Stimulated activated CD8-positive, alpha-beta memory T cell treated with anti-CD3 and anti-CD28 coated beads, Interleukin-12 subunit alpha, Interleukin-12 subunit beta, amount 100 ng/mL, for 24 hours (primary cell): ENCODE measurements around the gene SLC17A5.
"Not testable (repeated sequence)": the region's sequence is repeated elsewhere in the genome, so short reads cannot be mapped to it uniquely, and the experiment has no call there.

Source experiments
- DNase-seq: peaks from one replicate; pipeline ENCODE4 v3.0.0-alpha.2; 2020; ENCODE audit errors: extremely low read depth

SLC17A5 gene

DNA sequence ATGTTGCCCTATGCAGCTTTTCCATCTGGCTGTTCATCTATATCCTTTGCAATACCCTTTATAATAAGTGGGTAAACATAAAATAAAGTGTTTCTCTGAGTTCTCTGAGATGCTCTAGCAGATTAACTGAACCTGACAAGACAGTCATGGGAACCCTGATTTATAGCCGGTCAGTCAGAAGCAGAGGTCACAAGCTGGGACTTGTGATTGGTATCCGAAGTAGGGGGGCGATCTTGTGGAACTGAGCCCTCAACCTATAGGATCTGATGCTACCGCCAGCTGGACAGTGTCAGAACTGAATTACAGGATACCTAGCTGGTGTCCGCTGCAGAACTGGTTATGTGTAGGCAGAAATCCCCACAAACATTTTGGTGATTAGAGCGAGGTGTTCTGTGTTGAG is 39.0 kb downstream of the SLC17A5 start:
- no peak for DNase-seq

DNA sequence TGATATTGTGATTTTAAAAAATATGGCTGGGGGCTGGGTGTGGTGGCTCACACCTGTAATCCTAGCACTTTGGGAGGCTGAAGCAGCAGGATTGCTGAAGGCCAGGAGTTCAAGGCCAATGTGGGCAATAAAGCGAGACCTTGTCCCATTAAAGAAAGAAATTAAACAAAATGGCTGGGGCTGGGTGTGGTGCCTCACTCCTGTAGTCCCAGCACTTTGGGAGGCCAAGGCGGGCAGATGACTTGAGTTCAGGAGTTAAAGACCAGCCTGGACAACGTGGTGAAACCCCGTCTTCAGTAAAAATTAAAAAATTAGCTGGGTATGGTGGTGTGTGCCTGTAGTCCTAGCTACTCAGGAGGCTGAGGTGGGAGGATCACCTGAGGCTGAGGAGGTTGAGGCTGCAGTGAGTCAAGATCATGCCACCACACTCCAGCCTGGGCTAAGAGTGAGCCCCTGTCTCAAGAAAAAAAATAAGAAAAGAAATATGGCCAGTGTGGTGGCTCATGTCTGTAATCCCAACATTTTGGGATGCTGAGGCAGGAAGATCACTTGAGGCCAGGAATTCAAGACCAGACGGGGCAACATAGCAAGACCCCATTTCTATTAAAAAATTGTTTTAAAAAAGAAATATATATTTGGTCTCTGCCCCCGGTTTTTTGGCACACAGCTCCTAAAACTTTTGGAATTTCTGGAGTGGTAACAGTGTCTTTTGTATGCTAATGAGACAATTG is 39.8 kb downstream of the SLC17A5 start:
- no peak for DNase-seq

DNA sequence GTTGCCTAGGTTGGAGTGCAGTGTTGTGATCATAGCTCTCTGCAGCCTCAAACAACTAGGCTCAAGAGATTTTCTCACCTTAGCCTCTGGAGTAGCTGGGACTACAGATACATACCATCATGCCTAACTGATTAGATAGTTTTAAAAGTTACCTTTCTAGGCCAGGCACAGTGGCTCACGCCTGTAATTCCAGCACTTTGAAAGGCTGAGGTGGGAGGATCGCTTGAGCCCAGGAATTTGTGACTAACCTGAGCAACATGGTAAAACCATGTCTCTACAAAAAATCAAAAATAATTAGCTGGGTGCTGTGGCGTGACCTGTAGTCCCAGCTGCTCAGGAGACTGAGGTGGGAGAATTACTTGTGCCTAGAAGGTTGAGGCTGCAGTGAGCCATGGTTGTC is 41.2 kb downstream of the SLC17A5 start:
- no peak for DNase-seq

DNA sequence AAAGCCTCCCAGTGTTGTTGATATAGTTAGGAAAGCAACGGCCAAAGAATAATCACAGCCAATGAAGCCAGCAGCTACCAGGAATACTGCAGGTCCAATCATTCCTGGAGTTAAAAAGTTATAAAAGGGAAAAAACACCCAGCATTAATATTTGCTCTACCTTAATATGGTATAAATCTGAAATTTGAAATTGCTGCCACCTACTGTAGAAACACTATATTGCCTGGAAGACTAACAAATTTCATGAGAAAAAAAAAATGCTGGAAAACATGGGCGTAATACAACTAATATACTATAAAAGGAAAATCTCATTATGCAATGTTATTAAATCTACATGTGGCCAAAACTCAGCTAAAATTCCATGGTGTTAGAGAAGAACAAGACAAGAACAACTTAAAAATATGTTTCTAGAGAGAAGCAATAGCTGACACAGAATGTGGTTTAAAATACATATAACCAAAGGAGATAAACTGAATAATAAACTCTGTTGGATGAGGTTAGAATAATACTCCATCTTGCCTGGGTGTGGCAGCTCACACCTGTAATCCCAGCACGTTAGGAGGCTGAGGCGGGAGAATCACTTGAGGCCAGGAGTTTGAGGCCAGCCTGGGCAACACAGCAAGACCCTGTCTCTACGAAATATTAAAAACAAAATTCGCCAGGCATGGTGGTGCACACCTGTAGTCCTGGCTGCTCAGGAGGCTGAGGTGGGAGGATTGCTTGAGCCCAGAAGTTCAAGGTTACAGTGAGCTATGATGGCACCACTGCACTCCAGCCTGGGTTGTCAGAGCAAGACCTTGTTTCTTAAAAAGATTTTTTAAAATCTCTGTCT is 43.1 kb downstream of the SLC17A5 start:
- DNase-seq: no peak

DNA sequence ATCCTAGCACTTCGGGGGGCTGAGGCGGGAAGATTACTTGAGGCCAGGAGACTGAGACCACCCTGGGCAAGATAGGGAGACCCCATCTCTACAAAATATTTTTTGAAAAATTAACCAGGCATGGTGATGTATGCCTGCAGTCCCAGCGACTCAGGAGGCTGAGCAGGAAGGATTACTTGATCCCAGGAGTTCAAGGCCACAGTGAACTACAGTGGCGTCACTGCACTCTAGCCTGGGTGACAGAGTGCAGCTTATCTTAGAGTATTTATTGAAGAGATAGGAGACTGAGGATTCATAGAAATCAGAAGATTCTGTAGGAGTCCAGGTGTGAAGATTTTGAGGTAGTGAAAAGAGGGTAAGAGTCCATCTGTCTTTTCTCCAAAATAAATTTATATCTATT is 45.0 kb downstream of the SLC17A5 start:
- DNase-seq: no peak

DNA sequence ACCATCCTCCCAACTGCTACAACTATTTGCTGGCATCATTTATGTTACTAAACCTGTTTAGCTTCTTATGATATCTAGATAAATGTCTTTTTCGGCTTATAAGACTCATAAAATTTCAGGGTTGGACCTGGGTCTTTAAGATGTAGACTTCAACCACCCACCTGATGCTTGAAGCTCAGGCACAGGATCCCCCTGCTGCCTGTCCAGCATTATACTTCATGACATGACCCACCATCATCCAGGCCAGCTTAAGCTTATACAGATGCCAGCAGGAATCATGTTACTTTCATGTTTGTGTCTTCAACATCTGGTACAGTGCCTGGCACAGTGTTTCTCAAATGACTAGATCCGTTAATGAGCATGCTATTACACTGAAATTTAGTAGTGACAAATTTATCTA is 47.4 kb downstream of the SLC17A5 start:
- DNase-seq: no peak

DNA sequence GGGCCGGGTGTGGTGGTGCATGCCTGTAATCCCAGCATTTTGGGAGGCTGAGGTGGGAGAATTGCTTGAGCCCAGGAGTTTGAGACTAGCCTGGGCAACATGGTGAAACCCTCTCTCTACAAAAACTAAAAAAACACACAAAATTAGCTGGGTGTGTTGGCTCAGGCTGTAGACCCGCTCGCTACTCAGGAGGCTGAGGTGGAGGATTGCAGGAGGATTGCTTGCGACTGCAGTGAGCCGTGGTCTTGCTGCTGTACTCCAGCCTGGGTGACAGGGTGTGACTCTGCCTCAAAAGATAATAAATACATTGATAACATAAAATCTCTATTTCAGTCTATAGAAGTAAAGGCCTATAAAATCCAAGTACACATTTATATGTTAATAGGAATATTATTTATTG is 49.3 kb downstream of the SLC17A5 start:
- DNase-seq: no peak

DNA sequence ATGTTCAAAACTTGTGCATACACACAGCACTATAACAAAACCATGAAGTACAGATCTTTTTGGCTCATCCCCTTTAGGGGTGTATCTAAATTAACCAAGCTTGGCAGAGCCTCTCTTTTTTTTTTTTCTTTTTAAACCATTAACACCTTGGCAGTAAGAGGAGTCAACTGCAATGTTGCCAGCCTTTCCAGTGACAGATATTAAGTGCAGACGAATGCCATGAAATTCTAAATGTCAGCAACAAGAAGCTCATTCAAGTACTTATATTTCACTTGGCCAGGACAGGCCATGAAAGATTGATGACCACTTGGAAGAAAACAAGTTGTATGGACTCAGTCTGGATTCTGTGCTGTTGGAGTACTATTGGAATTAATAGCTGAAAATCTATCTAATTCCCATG is 49.8 kb downstream of the SLC17A5 start:
- no peak for DNase-seq

DNA sequence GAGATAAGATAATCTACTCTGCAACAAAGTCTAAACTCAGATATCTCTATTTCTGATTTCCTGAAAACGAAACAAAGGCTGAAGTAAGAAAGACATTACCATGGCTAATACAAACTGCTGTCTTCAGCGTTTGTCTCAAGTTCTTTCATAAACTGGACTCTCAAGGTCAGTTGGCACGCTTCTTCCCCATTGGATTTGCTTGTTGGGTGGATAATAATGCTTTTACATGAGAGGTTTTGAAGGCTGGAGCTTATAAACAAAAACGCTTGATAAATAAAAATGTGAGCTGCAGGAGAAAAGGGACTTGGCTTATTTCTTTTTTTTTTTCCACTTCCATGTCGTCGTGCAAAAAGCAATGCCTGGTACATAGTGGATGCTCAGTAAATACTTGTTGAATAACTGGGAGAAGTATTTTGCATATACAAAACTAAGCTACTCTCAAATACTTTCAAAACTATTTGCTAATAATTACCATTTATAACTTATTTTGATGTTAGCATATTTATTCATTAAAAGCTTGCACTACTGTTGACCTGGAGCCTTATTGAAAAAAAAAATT is 67.3 kb downstream of the SLC17A5 start:
- DNase-seq: no peak

DNA sequence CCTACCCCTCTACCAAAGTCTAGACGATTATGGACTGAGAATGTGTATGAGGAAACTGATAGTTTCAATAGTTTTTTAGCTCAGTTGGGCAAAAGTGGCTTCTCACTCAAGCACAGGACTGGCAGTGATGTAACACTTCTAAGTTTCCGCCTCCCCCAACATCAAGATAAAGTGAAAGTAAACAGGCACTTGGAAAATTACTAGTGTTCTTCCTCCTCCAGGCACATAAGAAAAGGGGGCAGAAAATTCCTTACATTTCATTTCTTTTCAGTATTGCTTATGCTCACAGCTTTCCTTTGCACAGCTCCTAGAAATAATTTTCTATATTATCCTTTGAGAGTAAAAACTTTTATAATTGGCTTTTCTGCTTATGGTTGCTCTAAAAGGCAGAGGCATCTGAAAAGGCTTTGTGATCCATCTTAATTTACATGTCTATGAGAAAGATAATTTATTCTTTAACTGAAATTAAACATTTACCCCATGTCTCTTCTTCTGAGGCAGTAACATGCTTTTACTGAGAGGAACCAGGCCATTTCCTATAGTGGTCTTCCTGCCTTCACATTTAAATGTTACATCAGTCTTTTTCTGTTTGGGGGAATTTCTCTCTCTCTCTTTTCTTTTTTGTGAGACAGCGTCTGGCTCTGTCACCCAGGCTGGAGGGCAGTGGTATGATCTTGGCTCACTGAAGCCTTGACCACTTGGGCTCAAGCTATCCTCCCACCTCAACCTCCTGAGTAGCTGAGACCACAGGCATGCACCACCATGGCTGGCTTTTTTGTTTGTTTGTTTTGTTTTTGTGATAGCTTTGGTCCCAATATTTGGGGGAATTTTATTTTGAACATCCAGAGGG is 68.0 kb downstream of the SLC17A5 start:
- peak; percentile 10 for DNase-seq

DNA sequence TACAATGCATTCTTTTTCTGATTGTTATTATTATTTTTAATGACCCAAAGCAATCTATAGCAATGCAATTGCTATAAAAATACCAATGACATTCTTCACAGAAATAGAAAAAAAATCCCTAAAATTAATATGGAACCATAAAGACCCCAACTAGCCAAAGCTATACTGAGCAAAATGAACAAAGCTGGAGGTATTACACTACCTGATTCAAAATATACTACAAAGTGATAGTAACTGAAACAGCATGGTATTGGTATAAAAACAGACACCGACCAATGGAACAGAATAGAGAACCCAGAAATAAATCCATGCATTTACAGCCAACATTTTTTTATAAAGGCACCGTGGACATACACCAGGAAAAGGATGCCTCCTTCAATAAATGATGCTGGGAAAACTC is 72.5 kb downstream of the SLC17A5 start:
- no peak for DNase-seq

DNA sequence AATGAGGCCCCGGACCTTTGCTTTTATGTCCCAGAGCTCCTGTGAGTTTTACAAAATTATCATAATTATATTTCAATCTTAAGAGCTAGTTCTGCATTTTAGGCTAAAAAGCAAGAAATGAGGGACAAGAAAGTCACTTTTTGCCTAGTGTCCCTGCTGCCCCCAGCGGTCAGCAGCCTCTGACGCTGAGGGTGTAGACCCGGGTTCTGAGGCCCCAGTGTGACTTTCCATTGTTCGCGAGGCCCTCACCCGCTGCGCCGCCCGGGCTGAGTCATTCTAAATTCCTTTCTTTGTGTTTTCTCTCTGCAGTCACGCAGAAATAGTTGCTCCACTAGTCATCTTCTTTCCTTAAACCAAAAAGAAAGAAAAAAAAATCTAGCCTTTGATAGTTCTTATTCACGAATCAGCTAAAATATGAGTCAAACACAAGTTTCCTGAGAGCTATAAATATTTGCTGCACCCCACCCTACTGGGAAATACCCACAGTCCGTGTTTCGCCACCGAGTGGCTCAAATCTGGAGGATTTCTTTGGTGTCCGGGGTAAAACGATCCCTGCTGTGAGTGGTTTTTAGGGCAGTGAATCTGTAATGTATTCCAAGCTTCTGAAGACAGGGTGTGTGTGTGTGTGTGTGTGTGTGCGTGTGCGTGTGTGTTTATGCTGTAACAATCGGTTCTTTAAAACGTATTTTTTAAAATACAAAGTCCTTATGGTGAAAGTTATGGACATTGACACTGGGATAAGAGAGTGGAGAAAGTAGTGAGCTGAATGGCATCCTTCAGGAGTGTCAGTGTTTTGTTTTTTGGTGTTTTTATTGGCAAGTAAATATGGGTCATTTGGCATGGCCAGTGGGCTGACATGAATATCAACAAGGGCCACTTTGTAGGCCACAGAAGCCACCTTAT is 73.3 kb downstream of the SLC17A5 start:
- DNase-seq: peak; percentile 35

DNA sequence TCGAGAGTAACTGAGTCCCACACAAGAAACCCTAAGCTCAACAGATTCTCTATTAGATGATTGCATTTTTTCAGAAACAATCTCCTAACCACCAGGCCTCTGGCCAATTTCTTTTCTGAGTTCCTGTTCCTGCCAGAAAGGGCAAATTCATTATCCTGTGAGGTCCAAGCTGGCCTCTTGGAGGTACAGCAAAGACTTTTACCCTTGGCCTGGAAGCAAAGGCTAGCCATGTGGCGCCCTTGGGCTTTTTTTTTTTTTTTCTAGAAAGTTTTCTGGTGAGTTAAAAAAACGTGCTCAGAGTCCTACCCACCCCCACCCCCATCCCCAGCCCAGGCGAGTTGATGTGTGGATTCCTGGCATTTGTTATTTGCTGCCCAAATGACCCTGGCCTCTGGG is 73.9 kb downstream of the SLC17A5 start:
- no peak for DNase-seq

DNA sequence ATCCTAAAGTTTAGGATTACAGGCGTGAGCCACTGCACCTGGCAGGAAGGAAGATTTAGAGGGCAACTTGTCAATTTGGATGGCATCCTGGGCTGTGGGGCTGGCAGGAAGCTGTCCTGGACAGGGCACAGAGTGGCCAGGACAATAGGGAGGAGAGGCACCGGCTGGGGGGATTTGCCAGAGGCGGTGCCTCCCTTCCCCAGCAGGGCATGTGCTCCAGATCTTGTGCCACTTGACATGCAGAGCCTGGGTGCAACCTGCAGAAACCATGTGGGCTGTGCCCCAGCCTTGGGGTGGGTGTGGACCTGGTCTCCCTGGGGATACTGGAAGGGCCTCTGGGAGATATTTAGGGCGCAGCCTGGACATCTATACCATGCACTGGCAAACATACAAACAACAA is 74.4 kb downstream of the SLC17A5 start:
- no peak for DNase-seq

DNA sequence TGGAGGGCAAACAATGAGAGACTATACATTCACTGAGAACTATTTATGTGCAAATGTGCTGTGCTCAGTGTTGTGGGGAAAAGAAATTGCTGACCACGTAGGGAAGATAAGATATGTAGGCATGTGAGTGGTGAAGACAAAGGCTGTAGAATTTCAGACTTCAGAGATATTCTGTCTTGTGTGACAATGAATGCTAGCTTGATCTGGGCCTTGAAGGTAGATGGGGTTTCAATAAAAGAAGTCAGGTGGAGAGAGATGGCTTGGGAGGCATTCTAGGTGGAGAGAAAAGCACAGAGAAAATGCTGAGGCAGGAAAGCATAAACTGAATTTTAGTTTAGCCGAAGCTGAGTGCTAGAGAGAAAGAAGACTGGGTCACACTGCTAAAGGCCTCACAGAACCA is 76.1 kb downstream of the SLC17A5 start:
- no peak for DNase-seq

DNA sequence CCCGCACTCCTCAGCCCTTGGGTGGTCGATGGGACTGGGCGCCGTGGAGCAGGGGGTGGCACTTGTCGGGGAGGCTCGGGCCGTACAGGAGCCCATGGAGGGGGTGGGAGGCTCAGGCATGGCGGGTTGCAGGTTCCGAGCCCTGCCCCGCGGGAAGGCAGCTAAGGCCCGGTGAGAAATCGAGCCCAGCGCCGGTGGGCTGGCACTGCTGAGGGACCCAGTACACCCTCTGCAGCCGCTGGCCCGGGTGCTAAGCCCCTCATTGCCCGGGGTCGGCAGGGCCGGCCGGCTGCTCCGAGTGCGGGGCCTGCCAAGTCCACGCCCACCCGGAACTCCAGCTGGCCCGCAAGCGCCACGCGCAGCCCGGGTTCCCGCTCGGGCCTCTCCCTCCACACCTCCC is 81.3 kb downstream of the SLC17A5 start:
- DNase-seq: not testable (repeated sequence)

DNA sequence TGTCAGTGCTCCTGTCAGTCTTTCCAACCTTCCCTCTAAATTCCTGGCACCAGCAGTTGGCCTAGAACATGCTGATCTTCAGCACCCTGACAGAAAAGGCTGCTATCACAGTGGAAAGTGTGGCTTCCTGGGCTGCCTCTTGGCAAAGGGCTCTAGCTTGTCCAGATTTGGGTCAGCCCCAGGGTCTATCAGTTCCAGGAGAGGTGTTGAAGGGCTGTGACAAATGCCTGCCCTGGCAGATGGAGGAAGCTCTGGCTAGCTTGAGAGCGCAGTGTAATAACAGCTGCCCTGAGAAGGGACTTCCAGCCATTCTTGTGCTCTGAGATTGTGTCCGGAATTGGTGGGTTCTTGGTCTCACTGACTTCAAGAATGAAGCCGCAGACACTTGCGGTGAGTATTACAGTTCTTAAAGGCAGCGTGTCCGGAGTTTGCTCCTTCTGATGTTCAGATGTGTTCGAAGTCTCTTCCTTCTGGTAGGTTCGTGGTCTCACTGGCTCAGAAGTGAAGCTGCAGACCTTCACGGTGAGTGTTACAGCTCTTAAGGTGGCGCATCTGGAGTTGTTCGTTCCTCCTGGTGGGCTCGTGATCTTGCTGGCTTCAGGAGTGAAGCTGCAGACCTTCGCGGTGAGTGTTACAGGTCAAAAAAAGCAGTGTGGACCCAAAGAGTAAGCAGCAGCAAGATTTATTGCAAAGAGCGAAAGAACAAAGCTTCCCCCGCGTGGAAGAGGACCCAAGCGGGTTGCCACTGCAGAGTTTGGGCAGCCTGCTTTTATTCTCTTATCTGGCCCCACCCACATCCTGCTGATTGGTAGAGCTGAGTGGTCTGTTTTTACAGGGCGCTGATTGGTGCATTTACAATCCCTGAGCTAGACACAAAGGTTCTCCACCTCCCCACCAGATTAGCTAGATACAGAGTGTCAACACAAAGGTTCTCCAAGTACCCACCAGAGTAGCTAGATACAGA is 82.3 kb downstream of the SLC17A5 start:
- not testable (repeated sequence) for DNase-seq

DNA sequence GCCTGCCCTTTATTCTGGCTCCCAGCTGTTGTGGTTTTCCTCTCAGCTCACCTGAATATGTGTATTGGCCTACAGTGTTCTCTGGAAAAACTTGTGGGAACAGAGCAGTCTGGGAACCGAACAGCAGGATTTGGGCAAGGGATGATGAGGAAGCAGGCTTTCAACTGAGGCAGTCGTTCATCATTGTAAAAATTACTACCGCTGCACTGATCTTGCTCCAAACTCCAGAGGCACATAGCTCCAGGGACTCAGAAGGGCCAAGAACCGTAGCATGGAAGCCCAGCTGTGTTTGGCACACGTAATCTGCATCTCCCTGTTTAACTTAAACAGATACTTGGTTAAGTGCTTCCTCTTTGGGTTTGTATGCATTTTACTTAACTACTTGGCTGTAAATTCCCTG is 84.7 kb downstream of the SLC17A5 start:
- no peak for DNase-seq

DNA sequence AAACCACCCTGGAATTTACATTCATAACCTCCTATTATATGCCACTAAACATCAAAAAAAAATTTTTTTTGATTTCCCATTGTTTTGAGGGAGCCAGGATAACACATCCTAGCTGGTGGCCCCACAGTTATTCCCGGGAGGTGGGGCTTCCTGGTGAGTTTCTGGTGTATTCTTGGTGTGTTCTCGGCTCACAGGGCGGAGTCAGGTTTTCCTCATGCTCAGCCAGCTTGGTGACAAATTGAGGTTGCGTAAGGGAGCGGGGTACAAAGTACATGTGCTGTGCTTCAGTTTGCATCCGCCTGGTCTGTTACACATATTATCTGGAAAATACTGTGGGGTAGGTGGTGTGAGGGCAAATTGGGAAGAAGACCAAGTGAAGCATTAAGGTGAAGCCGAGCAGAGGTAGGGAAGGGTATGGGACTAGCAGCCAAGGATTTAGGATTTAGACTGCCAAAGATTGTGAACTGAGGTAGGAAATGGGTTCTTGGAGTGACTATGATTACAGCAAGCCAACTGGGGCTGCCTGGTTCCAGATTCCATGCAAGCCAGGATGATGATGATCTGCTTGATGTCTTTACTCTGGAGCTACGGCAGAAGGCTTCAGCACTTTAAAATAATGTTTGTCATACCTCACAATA is 86.7 kb downstream of the SLC17A5 start:
- no peak for DNase-seq
